CD4-positive, alpha-beta T cell (primary cell): ENCODE measurements around the gene PAPLN. TPM values are rescaled to one million over a fixed set of nuclear protein-coding genes. Genes with fewer than 3 reads are reported as not detected.

Experiments
- ATAC-seq: fragments of 200-7000 bp; cut with Tn5 transposase; one replicate; pipeline ENCODE4 v1.10.0; 2022; ENCODE audit warnings: mild to moderate bottlenecking; ENCODE audit not compliant: poor library complexity
- CTCF ChIA-PET: fragments of 350-600 bp; sonication (Branson Sonifier 250); formaldehyde crosslinking; loops from one replicate; lab custom pipeline; 2021; ENCODE audit warnings: antibody characterized with exemption, inconsistent platforms; lab: Charles Lee
- POLR2A ChIA-PET: fragments of 350-600 bp; sonication (Branson Sonifier 250); formaldehyde crosslinking; loops from one replicate; lab custom pipeline; 2021; ENCODE audit warnings: antibody characterized with exemption, inconsistent platforms; lab: Charles Lee
- DNase-seq, 14 experiments: peaks; one replicate each; pipeline ENCODE4 v3.0.0-alpha.2; 2013 to 2020; ENCODE audit warnings: mixed read lengths in 2 of 14
- H3K27ac ChIP-seq, 2 donors: one replicate each; pipeline versions ENCODE4 v1.5.1 to v1.7.0; 2013; ENCODE audit warnings: low read length in 2 of 2, low read depth in 1 of 2, mild to moderate bottlenecking in 1 of 2
- H3K27me3 ChIP-seq, 2 experiments: 1 replicate in 1 of 2; 2 replicates in 1 of 2; pipeline versions ENCODE4 v1.6.1 to v1.7.0; 2013; ENCODE audit warnings: low read length in 2 of 2, control low read depth in 1 of 2, mild to moderate bottlenecking in 1 of 2, moderate library complexity in 1 of 2; ENCODE audit not compliant: insufficient read depth in 2 of 2, control insufficient read depth in 1 of 2
- H3K36me3 ChIP-seq: one replicate; pipeline ENCODE4 v1.6.1; 2013; ENCODE audit warnings: low read length, control low read depth; ENCODE audit not compliant: insufficient read depth
- H3K4me1 ChIP-seq: one replicate; pipeline ENCODE4 v1.6.1; 2013; ENCODE audit warnings: low read length, control low read depth; ENCODE audit not compliant: insufficient read depth
- H3K4me3 ChIP-seq: one replicate; pipeline ENCODE4 v1.5.1; 2013; ENCODE audit warnings: mild to moderate bottlenecking, low read length, moderate library complexity
- H3K9me3 ChIP-seq, 2 experiments: 1 replicate in 1 of 2; 2 replicates in 1 of 2; pipeline versions ENCODE4 v1.6.1 to v1.7.0; 2013; ENCODE audit warnings: low read length in 2 of 2, mild to moderate bottlenecking in 2 of 2, control low read depth in 1 of 2, moderate library complexity in 1 of 2; ENCODE audit not compliant: control insufficient read depth in 1 of 2, insufficient read depth in 1 of 2
- H3K27ac Mint-ChIP-seq: one replicate; pipeline ENCODE4 v1.8.0; 2020; ENCODE audit warnings: mixed read lengths
- H3K27me3 Mint-ChIP-seq: one replicate; pipeline ENCODE4 v1.8.0; 2021; ENCODE audit warnings: mixed read lengths
- H3K36me3 Mint-ChIP-seq: one replicate; pipeline ENCODE4 v1.8.0; 2021; ENCODE audit warnings: low read depth, mixed read lengths
- H3K4me1 Mint-ChIP-seq: one replicate; pipeline ENCODE4 v1.8.0; 2021; ENCODE audit warnings: low read depth, mixed read lengths
- H3K4me3 Mint-ChIP-seq: one replicate; pipeline ENCODE4 v1.8.0; 2020; ENCODE audit warnings: mild to moderate bottlenecking, mixed read lengths
- H3K9me3 Mint-ChIP-seq: one replicate; pipeline ENCODE4 v1.8.0; 2020; ENCODE audit warnings: mixed read lengths
- CTCF ChIP-seq: fragments of 200-600 bp; IDR thresholded peaks from one replicate; pipeline ENCODE4 v1.8.0; 2022; ENCODE audit warnings: antibody characterized with exemption, mild to moderate bottlenecking
- intact Hi-C, 2 experiments: fragments of 100-400 bp; cut with DNase I in 1 of 2; cut with micrococcal nuclease in 1 of 2; formaldehyde crosslinking; loops; one replicate each; pipeline versions ENCODE4 v1.15.1 to v1.9.0; 2023 to 2025; cut with DNase I, micrococcal nuclease
- total RNA-seq, 174 experiments: library from RNA in 2 of 174; stranded (reverse) in 2 of 174; gene quantifications; one replicate each; pipeline ENCODE4 v1.2.3 and lab custom pipeline; 2021 to 2026

PAPLN gene
- total RNA-seq, 2 experiments from 2014 or later, result 0.05 to 0.14 TPM

DNA sequence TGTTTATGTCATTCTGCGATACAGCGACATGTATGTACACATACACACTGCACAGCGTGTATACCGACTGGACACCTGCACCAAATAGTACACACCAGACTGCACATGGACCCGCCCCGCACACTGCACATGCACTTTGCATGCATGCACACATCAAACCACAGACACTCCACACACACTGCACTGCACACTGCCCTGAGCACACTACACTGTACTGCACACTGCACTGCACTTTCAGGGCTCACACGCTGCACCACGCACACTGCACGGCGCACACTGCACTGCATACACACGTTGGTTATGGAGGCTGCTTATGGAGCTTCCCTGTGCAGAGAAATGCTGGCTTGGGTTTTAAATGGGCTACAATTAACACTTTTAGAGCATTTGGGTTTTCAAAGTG is 1.6 kb downstream of the PAPLN start:
- ChIA-PET POLR2A (no interaction called here), CTCF (no interaction called here)
- H3K4me1 ChIP-seq, result peaks cover 18% of the 10 kb centered on the region
- peaks cover 64 to 75% of the 10 kb centered on the region in 2 experiments for H3K27me3 ChIP-seq
- H3K9me3 ChIP-seq, result peaks cover 0 to 11% of the 10 kb centered on the region in 2 experiments
- Mint-ChIP-seq H3K9me3 (no peaks in the 10 kb centered on the region), H3K27me3 (peaks cover 87% of the 10 kb centered on the region), H3K27ac (no peak overlapping the region), H3K4me3 (no peak overlapping the region), H3K36me3 (no peaks in the 10 kb centered on the region), H3K4me1 (peaks cover 6% of the 10 kb centered on the region)
- intact Hi-C loops, result no loop called here
- DNase-seq (no peak), ATAC-seq (no peak)
- no peak overlapping the region for H3K27ac ChIP-seq
- TF ChIP-seq CTCF, result no peak
- H3K36me3 ChIP-seq, result no peaks in the 10 kb centered on the region
- H3K4me3 ChIP-seq, result no peak overlapping the region

- POLR2A ChIA-PET, result no interaction called here
- H3K27me3 ChIP-seq, result peaks cover 64 to 78% of the 10 kb centered on the region in 2 experiments
- DNase-seq (no peak), ATAC-seq (no peak)
- Mint-ChIP-seq H3K9me3 (no peaks in the 10 kb centered on the region), H3K27ac (no peak overlapping the region), H3K36me3 (no peaks in the 10 kb centered on the region), H3K4me3 (no peak overlapping the region), H3K4me1 (peaks cover 6% of the 10 kb centered on the region), H3K27me3 (peaks cover 88% of the 10 kb centered on the region)
- no peak for TF ChIP-seq CTCF
- intact Hi-C loops, result no loop called here
- no peak overlapping the region for H3K4me3 ChIP-seq
- no peak overlapping the region for H3K27ac ChIP-seq
- CTCF ChIA-PET, result no interaction called here
- H3K36me3 ChIP-seq, result no peaks in the 10 kb centered on the region
- peaks cover 18% of the 10 kb centered on the region for H3K4me1 ChIP-seq
- peaks cover 0 to 16% of the 10 kb centered on the region in 2 experiments for H3K9me3 ChIP-seq
Measured at GRCh38 chr14:73239393-73240241, 2.3 kb downstream of the PAPLN start.

DNA sequence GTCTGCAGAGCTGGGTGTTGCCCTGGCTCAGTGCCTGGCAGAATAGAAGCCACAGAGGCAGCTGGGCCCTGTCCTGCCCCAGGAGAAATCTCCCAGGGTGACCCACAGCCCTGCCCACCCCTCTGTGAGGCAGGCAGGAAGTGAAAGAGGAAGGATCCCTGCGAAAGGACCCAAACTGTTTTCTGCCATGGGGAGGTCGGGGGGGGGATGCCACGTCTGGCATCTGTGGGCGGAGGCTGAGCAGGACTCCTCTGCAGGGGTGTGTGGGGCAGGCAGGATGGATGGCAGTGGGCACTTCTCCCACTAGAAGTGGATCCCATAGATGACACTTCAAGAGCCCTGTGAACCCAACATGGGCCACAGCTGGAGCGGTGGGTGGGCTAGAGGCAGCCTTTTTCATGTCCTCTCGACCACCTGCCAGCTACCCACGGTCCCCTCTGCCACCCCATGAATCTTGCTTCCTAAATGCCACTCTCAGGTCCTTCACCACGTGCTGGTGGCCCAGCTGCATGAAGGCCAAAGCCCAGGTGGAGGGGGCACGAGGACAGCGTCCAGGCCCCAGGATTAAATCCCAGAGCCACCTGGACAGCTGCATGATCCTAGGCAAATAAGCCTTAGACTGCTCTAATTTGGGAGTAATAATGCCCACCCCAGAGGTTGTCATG is 3.6 kb downstream of the PAPLN start:
- H3K27ac Mint-ChIP-seq, result no peak overlapping the region

More for the DNA sequence above, 3.6 kb downstream of the PAPLN start:
- Histone ChIP-seq H3K27me3 (peaks cover 66 to 76% of the 10 kb centered on the region in 2 experiments), H3K9me3 (peaks cover 0 to 20% of the 10 kb centered on the region in 2 experiments), H3K27ac (no peak overlapping the region), H3K4me1 (peaks cover 28% of the 10 kb centered on the region), H3K36me3 (no peaks in the 10 kb centered on the region), H3K4me3 (no peak overlapping the region)
- ChIA-PET CTCF (no interaction called here), POLR2A (no interaction called here)
- Mint-ChIP-seq H3K9me3 (no peaks in the 10 kb centered on the region), H3K36me3 (no peaks in the 10 kb centered on the region), H3K27me3 (peaks cover 83% of the 10 kb centered on the region), H3K4me3 (no peak overlapping the region), H3K4me1 (peaks cover 6% of the 10 kb centered on the region)
- intact Hi-C loops, result no loop called here
- ATAC-seq (no peak), DNase-seq (peak in 2 of 14 experiments; percentile 20)
- TF ChIP-seq CTCF, result no peak
